Middle frontal gyrus (tissue), 1 donor: ENCODE measurements around the gene EXOC6.
A peak's percentile ranks its signal among the peaks of the same experiment; 100 is the strongest.
"Not testable (repeated sequence)": the region's sequence is repeated elsewhere in the genome, so short reads cannot be mapped to it uniquely, and the experiment has no call there.

Experiments
- DNase-seq: peaks from one replicate; pipeline ENCODE4 v3.0.0-alpha.2; 2015; ENCODE audit warnings: low spot score; ENCODE audit errors: extremely low spot score

EXOC6 gene

GRCh38 chr10:93076871-93077270, 228.6 kb downstream of the EXOC6 start:
- no peak for DNase-seq

GRCh38 chr10:93077860-93078337, 229.6 kb downstream of the EXOC6 start:
- no peak for DNase-seq

DNA sequence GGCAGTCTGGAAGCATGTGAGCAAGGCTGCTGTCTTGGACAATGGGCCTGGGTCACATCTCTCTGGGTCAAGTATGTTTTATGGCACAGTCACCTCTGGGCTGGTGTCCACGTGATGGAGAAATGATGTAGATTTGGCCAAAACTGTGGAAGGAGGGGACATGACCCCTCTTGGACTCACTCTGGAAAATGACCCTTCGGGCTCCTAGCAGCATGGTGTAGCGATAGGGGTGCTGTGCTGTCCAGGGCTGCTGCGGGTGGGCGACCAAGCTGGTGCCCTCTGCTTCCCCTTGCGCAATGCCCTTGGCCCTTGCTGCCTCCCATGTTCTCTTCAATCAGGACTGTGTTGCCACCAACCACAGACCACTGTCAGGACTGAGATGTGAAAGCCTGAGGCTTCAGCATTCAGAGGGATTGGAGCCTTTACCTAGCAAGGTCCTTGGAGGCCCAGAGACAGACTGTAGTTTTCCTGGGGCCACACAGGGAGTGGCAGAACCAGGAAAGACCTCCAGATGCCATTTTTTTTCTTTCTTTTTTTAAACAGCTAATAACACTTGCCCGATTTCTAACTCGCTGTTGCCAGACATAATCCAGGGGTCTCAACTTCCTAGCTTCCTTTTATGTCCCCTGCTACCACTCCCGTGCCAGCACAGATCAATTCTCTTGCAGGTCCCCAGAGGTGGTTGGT, 231.5 kb downstream of the EXOC6 start:
- no peak for DNase-seq

GRCh38 chr10:93080350-93081046, 232.2 kb downstream of the EXOC6 start:
- peak; percentile 17 for DNase-seq

- no peak for DNase-seq
Observed at GRCh38 chr10:93081318-93081717, 233.0 kb downstream of the EXOC6 start.

DNA sequence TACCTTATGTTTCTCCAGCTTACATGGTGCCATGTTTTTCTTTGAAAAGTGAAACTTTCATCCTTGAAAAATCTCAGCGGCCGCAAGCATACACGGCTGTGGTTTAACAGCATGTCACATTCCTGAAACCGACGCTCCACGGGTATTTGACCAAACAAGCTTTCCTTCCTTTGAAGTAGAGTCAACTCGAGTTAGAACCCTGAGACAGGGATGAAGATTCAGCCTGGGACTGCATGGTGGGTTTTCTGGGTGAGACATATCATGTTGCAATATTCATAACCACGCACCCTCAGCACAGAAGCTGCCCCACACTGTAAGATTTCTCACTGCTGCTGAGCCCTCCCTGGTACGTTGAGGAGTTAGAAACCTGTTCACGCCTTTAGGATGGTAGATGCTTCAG, 233.5 kb downstream of the EXOC6 start:
- DNase-seq = no peak

GRCh38 chr10:93083743-93084539, 235.6 kb downstream of the EXOC6 start:
- DNase-seq = no peak

DNA sequence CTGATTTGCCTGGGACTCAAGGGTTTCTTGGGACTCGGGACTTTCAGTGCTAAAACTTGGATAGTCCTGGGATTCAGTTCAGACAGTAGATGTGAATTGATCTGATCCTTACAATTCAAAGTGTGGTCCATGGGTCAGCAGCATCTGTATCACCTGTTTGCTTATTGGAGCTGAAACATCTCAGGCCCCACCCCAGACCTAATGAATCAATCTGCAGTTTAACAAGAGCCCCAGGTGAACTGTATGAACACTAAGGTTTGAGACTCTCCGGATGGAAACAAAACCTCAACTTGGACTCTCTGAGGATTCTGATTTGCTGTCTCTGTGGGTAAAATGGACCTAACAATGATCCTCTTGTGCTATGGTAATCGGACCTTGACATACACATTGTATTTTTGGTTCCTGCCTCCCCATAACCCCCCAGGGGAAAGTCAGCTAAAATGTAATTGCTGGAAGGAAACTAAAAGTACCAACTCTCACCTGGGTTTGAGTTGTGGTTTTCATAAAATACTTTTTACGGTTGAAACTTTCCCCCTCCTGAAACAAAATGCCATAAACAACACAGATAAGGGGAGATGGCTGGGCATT, 237.0 kb downstream of the EXOC6 start:
- DNase-seq = no peak

DNA sequence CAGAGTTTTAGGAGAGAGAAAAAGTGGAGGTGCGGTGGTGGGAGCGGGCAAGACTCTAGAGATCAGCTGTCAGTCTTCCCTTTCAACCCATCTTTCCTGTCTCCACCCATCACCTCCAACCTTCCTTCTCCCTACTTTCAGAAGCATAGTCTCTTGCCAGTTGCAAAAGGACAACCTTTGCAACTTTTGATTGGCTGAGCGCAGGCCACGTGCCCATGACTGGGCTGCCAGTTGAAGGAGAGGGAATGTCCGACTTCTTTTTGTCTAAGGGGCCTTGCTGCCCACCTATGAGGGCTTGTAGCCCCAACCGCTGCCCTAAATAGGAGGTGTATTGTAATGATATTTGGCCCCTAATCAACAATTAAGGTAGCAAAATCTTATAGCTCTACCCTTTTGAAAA, 238.0 kb downstream of the EXOC6 start:
- no peak for DNase-seq

DNA sequence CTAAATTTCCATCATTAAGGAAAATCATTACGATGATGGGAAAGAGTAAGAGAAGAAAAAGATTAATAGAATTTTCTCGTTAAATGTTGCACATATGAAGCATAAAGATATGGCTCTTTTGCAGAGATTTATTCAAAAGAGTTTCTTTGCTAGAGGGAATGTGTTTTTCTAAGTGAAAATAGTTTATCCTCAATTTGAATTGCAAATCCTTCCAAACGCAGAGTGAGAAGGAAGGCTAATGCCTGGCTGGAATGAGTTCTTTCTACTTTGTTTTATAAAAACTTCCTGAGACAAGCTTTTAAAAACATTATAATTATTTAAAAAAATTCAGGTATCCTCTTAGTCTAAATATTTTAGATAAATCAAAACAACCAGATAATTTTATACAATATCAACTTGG, 239.5 kb downstream of the EXOC6 start:
- DNase-seq = no peak

DNA sequence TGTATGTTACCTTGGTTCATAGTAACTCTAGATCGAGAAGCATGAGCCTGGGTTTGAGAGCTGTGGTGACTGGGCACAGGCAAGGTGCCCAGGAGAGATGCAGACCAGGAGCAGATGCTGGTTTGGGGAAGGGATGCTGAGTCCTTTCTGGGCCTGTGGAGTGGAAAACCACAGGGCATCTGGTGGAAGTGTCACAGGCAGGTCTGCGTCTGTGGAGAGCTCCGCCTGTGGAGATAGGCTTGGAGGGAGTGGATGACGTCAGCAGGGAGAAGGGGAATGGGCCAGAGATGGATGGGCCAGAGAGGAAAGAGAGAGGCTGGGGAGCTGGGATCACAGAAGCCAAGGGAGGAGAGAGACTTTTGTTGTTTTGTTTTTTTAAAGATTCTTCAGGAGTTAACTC, 240.1 kb downstream of the EXOC6 start:
- DNase-seq = no peak

GRCh38 chr10:93090619-93091018, 242.3 kb downstream of the EXOC6 start:
- DNase-seq = no peak

GRCh38 chr10:93091960-93092359, 243.6 kb downstream of the EXOC6 start:
- DNase-seq = no peak

DNA sequence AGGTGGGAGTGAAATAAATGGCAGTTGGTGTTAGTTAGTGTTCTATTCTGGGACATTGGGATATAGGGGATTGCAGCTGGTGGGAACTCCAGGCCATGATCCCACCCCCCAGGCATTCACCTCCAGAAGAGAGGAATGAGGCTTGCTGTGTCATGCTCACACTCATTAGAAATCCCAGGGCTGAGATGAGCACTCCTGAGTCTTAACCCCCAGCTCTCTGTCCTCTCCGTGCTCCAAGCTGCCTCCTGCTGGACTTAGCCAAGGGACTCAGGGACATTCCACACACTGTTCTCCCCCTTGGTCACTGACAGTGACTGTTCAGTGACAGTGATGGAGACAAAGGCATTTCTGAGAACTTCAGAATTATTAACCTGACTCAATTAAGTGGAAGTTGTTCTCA, 246.9 kb downstream of the EXOC6 start:
- no peak for DNase-seq

GRCh38 chr10:93096901-93097300, 248.6 kb downstream of the EXOC6 start:
- no peak for DNase-seq

GRCh38 chr10:93097386-93097785, 249.1 kb downstream of the EXOC6 start:
- no peak for DNase-seq

- DNase-seq = no peak
Observed at GRCh38 chr10:93098816-93099215, 250.5 kb downstream of the EXOC6 start.

GRCh38 chr10:93099670-93100069, 251.3 kb downstream of the EXOC6 start:
- no peak for DNase-seq

- not testable (repeated sequence) for DNase-seq
Observed at GRCh38 chr10:93101148-93101547, 252.8 kb downstream of the EXOC6 start.

- DNase-seq = no peak
Observed at GRCh38 chr10:93103953-93104352, 255.6 kb downstream of the EXOC6 start.

- no peak for DNase-seq
Observed at GRCh38 chr10:93106631-93107072, 258.3 kb downstream of the EXOC6 start.
